ENCODE results near the gene MED25.
A peak's percentile ranks its signal among the peaks of the same experiment; 100 is the strongest.

Gene MED25

GRCh38 chr19:49807904-49808675, 10.0 kb upstream of the MED25 start:
- Histone ChIP-seq H3K36me3 (peaks cover 26 to 42% (median 33%) of the 10 kb centered on the region in 11 experiments), H3K9me3 (replicated peaks in 1 of 11) (no peaks in the 10 kb centered on the region), H3K9ac (no peak overlapping the region), H3K4me3 (no peak overlapping the region), H3K4me2 (peak overlapping the region; percentile 21 to 79 (median 58); a peak in 19 of 22 replicates), H3K4me1 (peaks cover 27 to 38% (median 32%) of the 10 kb centered on the region in 10 experiments), H4K20me1 (peaks cover 0 to 17% (median 0%) of the 10 kb centered on the region in 11 experiments; a peak in 2 of 22 replicates), H3K27me3 (no peaks in the 10 kb centered on the region), H3K27ac (0 out of 22 replicates have a peak overlapping the region, but pooled peaks of 1 of the 11 experiments have one; percentile 7)
- TF ChIP-seq Cebpa-rat (IDR thresholded peaks at IDR 0.05), result no peak

GRCh38 chr19:49808711-49809159, 9.4 kb upstream of the MED25 start:
- Histone ChIP-seq H3K9ac (no peak overlapping the region), H3K4me2 (peak overlapping the region in 10 of 11 experiments; percentile 15 to 79 (median 29); a peak in 15 of 22 replicates), H3K36me3 (peaks cover 20 to 35% (median 27%) of the 10 kb centered on the region in 11 experiments), H3K4me1 (peaks cover 28 to 38% (median 33%) of the 10 kb centered on the region in 10 experiments), H3K9me3 (replicated peaks in 1 of 11) (no peaks in the 10 kb centered on the region), H3K27ac (no peak overlapping the region), H4K20me1 (peaks cover 0 to 13% (median 0%) of the 10 kb centered on the region in 11 experiments; a peak in 2 of 22 replicates), H3K4me3 (no peak overlapping the region), H3K27me3 (no peaks in the 10 kb centered on the region)
- no peak for TF ChIP-seq Cebpa-rat (IDR thresholded peaks at IDR 0.05)

GRCh38 chr19:49809160-49809940, 8.7 kb upstream of the MED25 start:
- Histone ChIP-seq H4K20me1 (peaks cover 0 to 13% (median 0%) of the 10 kb centered on the region in 11 experiments; a peak in 2 of 22 replicates), H3K36me3 (peaks cover 17 to 30% (median 22%) of the 10 kb centered on the region in 11 experiments; a peak in 21 of 22 replicates), H3K4me2 (peak overlapping the region in 10 of 11 experiments; percentile 11 to 79 (median 29); a peak in 15 of 22 replicates), H3K9ac (0 out of 22 replicates have a peak overlapping the region, but pooled peaks of 2 of the 11 experiments have one; percentile 10 to 19), H3K4me1 (peaks cover 33 to 43% (median 38%) of the 10 kb centered on the region in 10 experiments), H3K27me3 (no peaks in the 10 kb centered on the region), H3K27ac (no peak overlapping the region), H3K4me3 (no peak overlapping the region), H3K9me3 (replicated peaks in 1 of 11) (no peaks in the 10 kb centered on the region)
- TF ChIP-seq Cebpa-rat (IDR thresholded peaks at IDR 0.05), result no peak

- Histone ChIP-seq H3K4me3 (no peak overlapping the region), H3K27ac (no peak overlapping the region)
Measured at GRCh38 chr19:49809941-49810389, 8.1 kb upstream of the MED25 start.

GRCh38 chr19:49811328-49811727, 6.8 kb upstream of the MED25 start:
- H3K9ac ChIP-seq, result no peak overlapping the region
- H3K27me3 ChIP-seq, result no peaks in the 10 kb centered on the region
- no peaks in the 10 kb centered on the region for H3K9me3 ChIP-seq (replicated peaks in 1 of 11)
- no peak for TF ChIP-seq Cebpa-rat (IDR thresholded peaks at IDR 0.05)
- peaks cover 0 to 12% (median 4%) of the 10 kb centered on the region in 11 experiments; a peak in 9 of 22 replicates for H3K36me3 ChIP-seq
- no peak overlapping the region for H3K4me3 ChIP-seq
- H3K4me1 ChIP-seq, result peaks cover 33 to 45% (median 39%) of the 10 kb centered on the region in 10 experiments
- H3K27ac ChIP-seq, result no peak overlapping the region
- H4K20me1 ChIP-seq, result peaks cover 0 to 13% (median 0%) of the 10 kb centered on the region in 11 experiments; a peak in 2 of 22 replicates
- no peak overlapping the region for H3K4me2 ChIP-seq

More at GRCh38 chr19:49809941-49810389, 8.1 kb upstream of the MED25 start:
- Histone ChIP-seq H3K36me3 (peaks cover 11 to 24% (median 16%) of the 10 kb centered on the region in 11 experiments; a peak in 21 of 22 replicates), H3K27me3 (no peaks in the 10 kb centered on the region), H3K4me1 (peaks cover 33 to 45% (median 39%) of the 10 kb centered on the region in 10 experiments), H3K9me3 (replicated peaks in 1 of 11) (no peaks in the 10 kb centered on the region), H3K9ac (0 out of 22 replicates have a peak overlapping the region, but pooled peaks of 1 of the 11 experiments have one; percentile 19), H3K4me2 (0 out of 22 replicates have a peak overlapping the region, but pooled peaks of 1 of the 11 experiments have one; percentile 79), H4K20me1 (peaks cover 0 to 13% (median 0%) of the 10 kb centered on the region in 11 experiments; a peak in 2 of 22 replicates)
- TF ChIP-seq Cebpa-rat (IDR thresholded peaks at IDR 0.05), result no peak

GRCh38 chr19:49812452-49812996, 5.6 kb upstream of the MED25 start:
- no peak for TF ChIP-seq Cebpa-rat (IDR thresholded peaks at IDR 0.05)
- Histone ChIP-seq H3K27ac (peak overlapping the region; percentile 79 to 99 (median 85)), H3K27me3 (no peaks in the 10 kb centered on the region), H3K9me3 (replicated peaks in 1 of 11) (no peaks in the 10 kb centered on the region), H3K4me3 (peak overlapping the region; percentile 57 to 77 (median 66)), H3K4me2 (peak overlapping the region; percentile 76 to 93 (median 88)), H4K20me1 (peaks cover 0 to 7% (median 0%) of the 10 kb centered on the region in 11 experiments; a peak in 2 of 22 replicates), H3K4me1 (peaks cover 34 to 47% (median 41%) of the 10 kb centered on the region in 10 experiments), H3K9ac (peak overlapping the region; percentile 75 to 96 (median 80)), H3K36me3 (peaks cover 0 to 8% (median 0%) of the 10 kb centered on the region in 11 experiments; a peak in 2 of 22 replicates)

- no peaks in the 10 kb centered on the region for H4K20me1 ChIP-seq
- peak within 1 kb of the TSS; percentile 75 to 96 (median 80) for H3K9ac ChIP-seq
- peaks cover 0 to under 1% (median 0%) of the 10 kb centered on the region in 11 experiments; a peak in 2 of 22 replicates for H3K36me3 ChIP-seq
- H3K27me3 ChIP-seq, result no peaks in the 10 kb centered on the region
- H3K4me3 ChIP-seq, result peak within 1 kb of the TSS; percentile 57 to 77 (median 66)
- H3K27ac ChIP-seq, result peak within 1 kb of the TSS; percentile 79 to 99 (median 85)
- H3K9me3 ChIP-seq (replicated peaks in 1 of 11), result no peaks in the 10 kb centered on the region
- H3K4me1 ChIP-seq, result peaks cover 27 to 40% (median 34%) of the 10 kb centered on the region in 10 experiments
- peak within 1 kb of the TSS; percentile 76 to 93 (median 88) for H3K4me2 ChIP-seq
- TF ChIP-seq Cebpa-rat (IDR thresholded peaks at IDR 0.05), result no peak
Measured at GRCh38 chr19:49812997-49813861, 4.9 kb upstream of the MED25 start, which contains the start of gene FUZ. Gene FUZ, minus strand, starts transcription at chr19:49813292. Its CDS starts 186 bp downstream, at chr19:49813106.

Data from BLaER1 treated with 17β-estradiol and CSF1 and Interleukin-3, amounts not matched to agents 10 nM and 100 nM (cell line).